OCI-LY3 (cell line): ENCODE results near the gene FMNL2.

Source experiments
- H2AFZ ChIP-seq: fragments of 200-600, 300-600 bp; shearing (Covaris generic); 2 replicates; pipeline ENCODE4 v1.6.0; 2014; ENCODE audit warnings: antibody characterized with exemption, low read depth, low read length
- H3K27ac ChIP-seq: fragments of 200-600, 300-600 bp; sonication (generic); 2 replicates; pipeline ENCODE4 v1.5.1; 2014; ENCODE audit warnings: mild to moderate bottlenecking, low read length, moderate library complexity, mixed read lengths
- H3K27me3 ChIP-seq: fragments of 200-600, 300-600 bp; sonication (generic); 2 replicates; pipeline ENCODE4 v1.6.1; 2014; ENCODE audit warnings: low read depth, low read length, mixed read lengths
- H3K36me3 ChIP-seq: fragments of 200-600, 300-600 bp; sonication (generic); replicated peaks from 2 replicates; pipeline ENCODE3; 2014; ENCODE audit warnings: low read depth, low read length, mixed read lengths
- H3K4me1 ChIP-seq: fragments of 300-600, 200-600 bp; sonication (generic); 2 replicates; pipeline ENCODE4 v1.6.1; 2014; ENCODE audit warnings: low read length, mixed read lengths
- H3K4me2 ChIP-seq: fragments of 200-600, 300-600 bp; sonication (generic); 2 replicates; pipeline ENCODE4 v1.6.1; 2014; ENCODE audit warnings: low read length, mixed read lengths
- H3K4me3 ChIP-seq: fragments of 300-600, 200-600 bp; sonication (generic); 2 replicates; pipeline ENCODE4 v1.5.1; 2014; ENCODE audit warnings: antibody characterized with exemption, mild to moderate bottlenecking, low read length, moderate library complexity
- H3K79me2 ChIP-seq: fragments of 300-600, 200-600 bp; shearing (Covaris generic); 2 replicates; pipeline ENCODE4 v1.6.1; 2014; ENCODE audit warnings: mild to moderate bottlenecking, low read length, mixed read lengths
- H3K9ac ChIP-seq: fragments of 300-600, 200-600 bp; shearing (Covaris generic); 2 replicates; pipeline ENCODE4 v1.6.0; 2014; ENCODE audit warnings: mild to moderate bottlenecking, low read length, moderate library complexity
- H3K9me3 ChIP-seq: fragments of 200-600, 300-600 bp; shearing (Covaris generic); 2 replicates; pipeline ENCODE4 v1.6.1; 2014; ENCODE audit warnings: low read length, mixed read lengths; ENCODE audit not compliant: insufficient read depth
- H4K20me1 ChIP-seq: fragments of 200-600, 300-600 bp; sonication (generic); 2 replicates; pipeline ENCODE4 v1.6.1; 2016; ENCODE audit warnings: low read length, mixed read lengths; ENCODE audit not compliant: insufficient read depth
- CTCF ChIP-seq: fragments of 200-600, 300-600 bp; sonication (generic); IDR thresholded peaks from 2 replicates; pipeline ENCODE4 v1.5.1; 2014; ENCODE audit warnings: antibody characterized with exemption, low read length, low read depth
- EZH2phosphoT487 ChIP-seq: fragments of 200-600 bp; shearing (Covaris generic); IDR thresholded peaks from 2 replicates; pipeline ENCODE4 v1.6.1; 2018; ENCODE audit warnings: antibody characterized with exemption, mixed run types, low read depth

Gene FMNL2

GRCh38 chr2:152396051-152396511 lies 61.1 kb downstream of the FMNL2 start:
- no peak overlapping the region for H3K27ac ChIP-seq
- no peak overlapping the region for H3K9ac ChIP-seq
- no peak for TF ChIP-seq EZH2phosphoT487
- TF ChIP-seq CTCF: no peak
- H3K36me3 ChIP-seq: no peaks in the 10 kb centered on the region
- no peaks in the 10 kb centered on the region for H3K9me3 ChIP-seq
- H3K27me3 ChIP-seq: no peaks in the 10 kb centered on the region
- H3K4me3 ChIP-seq: no peak overlapping the region
- no peak overlapping the region for H2AFZ ChIP-seq
- no peaks in the 10 kb centered on the region for H4K20me1 ChIP-seq
- H3K79me2 ChIP-seq: no peaks in the 10 kb centered on the region
- no peak overlapping the region for H3K4me2 ChIP-seq
- peaks cover 6% of the 10 kb centered on the region for H3K4me1 ChIP-seq

DNA sequence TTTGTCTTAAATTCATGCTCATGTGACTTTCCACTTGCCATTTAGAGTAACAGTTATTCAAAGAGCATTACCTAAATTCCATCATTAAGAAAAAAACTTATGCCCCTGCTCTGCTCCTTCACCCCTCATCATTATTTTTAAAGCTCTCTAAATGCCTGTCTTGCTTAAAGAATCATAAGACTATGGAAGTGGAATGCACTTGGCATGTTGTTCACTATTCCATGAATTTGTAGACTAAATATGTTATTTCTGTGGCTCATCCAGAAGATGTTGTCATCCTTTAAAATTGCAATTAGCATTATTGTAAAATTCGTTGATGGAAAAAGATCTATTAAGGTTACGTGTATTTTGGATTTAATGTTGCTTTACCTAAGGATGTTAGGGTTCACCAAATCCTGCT lies 61.8 kb downstream of the FMNL2 start:
- Histone ChIP-seq H3K4me3 (no peak overlapping the region), H3K9ac (no peak overlapping the region), H2AFZ (no peak overlapping the region), H3K27ac (no peak overlapping the region), H3K36me3 (no peaks in the 10 kb centered on the region), H3K79me2 (no peaks in the 10 kb centered on the region), H3K9me3 (no peaks in the 10 kb centered on the region), H4K20me1 (no peaks in the 10 kb centered on the region), H3K4me1 (peaks cover 12% of the 10 kb centered on the region), H3K27me3 (no peaks in the 10 kb centered on the region), H3K4me2 (no peak overlapping the region)
- no peak for TF ChIP-seq EZH2phosphoT487
- no peak for TF ChIP-seq CTCF

DNA sequence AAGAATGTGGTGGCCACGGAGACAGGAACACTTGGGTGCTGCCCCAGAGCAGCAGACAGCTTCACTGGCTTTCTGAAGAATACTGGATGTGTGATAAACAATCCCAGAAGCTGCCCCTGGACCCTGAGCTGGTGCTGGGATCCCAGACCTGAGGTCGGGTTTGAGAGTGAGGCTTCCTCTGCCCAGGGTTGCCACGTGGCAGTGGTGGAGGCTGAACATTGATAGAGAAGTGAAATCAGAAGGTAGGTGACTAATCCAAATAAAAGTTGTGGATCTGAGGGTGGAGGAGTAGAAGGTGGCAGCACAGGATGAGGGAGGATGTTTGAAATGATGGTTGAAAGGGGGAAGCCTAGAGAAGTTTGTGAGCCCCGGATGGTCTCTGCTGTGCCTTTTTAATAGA lies 64.0 kb downstream of the FMNL2 start:
- H3K4me3 ChIP-seq: no peak overlapping the region
- no peak overlapping the region for H3K4me2 ChIP-seq
- no peaks in the 10 kb centered on the region for H3K27me3 ChIP-seq
- no peaks in the 10 kb centered on the region for H3K79me2 ChIP-seq
- H3K4me1 ChIP-seq: peaks cover 17% of the 10 kb centered on the region
- no peak for TF ChIP-seq EZH2phosphoT487
- no peak for TF ChIP-seq CTCF
- H3K9ac ChIP-seq: no peak overlapping the region
- H4K20me1 ChIP-seq: no peaks in the 10 kb centered on the region
- H3K9me3 ChIP-seq: no peaks in the 10 kb centered on the region
- H2AFZ ChIP-seq: peak overlapping the region; percentile 33; the same call in 1 of the 2 replicates
- no peaks in the 10 kb centered on the region for H3K36me3 ChIP-seq
- no peak overlapping the region for H3K27ac ChIP-seq

GRCh38 chr2:152400607-152401214 lies 65.7 kb downstream of the FMNL2 start:
- no peaks in the 10 kb centered on the region for H3K27me3 ChIP-seq
- H3K79me2 ChIP-seq: no peaks in the 10 kb centered on the region
- no peak overlapping the region for H3K9ac ChIP-seq
- H3K4me1 ChIP-seq: peaks cover 23% of the 10 kb centered on the region
- no peak overlapping the region for H3K4me3 ChIP-seq
- no peak overlapping the region for H3K27ac ChIP-seq
- no peak overlapping the region for H3K4me2 ChIP-seq
- no peaks in the 10 kb centered on the region for H3K9me3 ChIP-seq
- no peaks in the 10 kb centered on the region for H3K36me3 ChIP-seq
- no peak overlapping the region for H2AFZ ChIP-seq
- no peaks in the 10 kb centered on the region for H4K20me1 ChIP-seq
- no peak for TF ChIP-seq EZH2phosphoT487
- no peak for TF ChIP-seq CTCF
